ENCODE results near the gene PLPPR3.

DNA sequence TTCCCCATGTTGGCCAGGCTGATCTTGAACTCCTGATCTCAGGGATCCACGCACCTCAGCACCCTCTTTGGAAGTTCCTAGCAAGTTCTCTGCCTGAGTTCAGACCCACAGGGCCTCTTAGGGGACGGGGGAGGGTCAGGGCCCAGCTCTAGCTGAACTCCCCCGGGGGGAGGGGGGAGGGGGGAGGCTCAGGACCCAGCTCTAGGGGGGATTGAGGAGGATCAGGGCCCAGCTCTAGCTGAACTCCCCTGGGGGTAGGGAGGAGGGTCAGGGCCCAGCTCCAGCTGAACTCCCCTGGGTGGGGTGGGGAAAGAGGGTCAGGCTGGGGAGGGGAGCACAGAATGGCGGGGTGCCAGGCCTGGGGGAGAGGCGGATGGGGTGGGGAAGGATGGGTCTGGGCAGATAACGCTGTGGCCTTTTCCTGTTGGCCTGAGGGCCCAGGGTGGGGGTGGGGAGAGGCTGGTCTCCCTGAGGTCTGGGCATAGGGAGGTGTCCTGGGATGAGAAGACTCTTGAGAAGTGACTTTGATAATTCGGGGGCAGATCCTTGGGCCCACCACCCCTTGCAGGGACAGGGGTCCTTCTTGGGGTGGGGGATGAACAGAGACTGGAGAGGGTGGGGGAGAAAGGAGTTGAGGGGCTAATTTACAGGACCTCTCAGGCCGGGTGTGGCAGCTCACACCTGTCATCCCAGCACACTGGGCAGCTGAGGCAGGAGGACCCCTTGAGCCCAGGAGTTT is 30.0 kb downstream of the PLPPR3 start:
- TF ChIP-seq, protein P1, sequence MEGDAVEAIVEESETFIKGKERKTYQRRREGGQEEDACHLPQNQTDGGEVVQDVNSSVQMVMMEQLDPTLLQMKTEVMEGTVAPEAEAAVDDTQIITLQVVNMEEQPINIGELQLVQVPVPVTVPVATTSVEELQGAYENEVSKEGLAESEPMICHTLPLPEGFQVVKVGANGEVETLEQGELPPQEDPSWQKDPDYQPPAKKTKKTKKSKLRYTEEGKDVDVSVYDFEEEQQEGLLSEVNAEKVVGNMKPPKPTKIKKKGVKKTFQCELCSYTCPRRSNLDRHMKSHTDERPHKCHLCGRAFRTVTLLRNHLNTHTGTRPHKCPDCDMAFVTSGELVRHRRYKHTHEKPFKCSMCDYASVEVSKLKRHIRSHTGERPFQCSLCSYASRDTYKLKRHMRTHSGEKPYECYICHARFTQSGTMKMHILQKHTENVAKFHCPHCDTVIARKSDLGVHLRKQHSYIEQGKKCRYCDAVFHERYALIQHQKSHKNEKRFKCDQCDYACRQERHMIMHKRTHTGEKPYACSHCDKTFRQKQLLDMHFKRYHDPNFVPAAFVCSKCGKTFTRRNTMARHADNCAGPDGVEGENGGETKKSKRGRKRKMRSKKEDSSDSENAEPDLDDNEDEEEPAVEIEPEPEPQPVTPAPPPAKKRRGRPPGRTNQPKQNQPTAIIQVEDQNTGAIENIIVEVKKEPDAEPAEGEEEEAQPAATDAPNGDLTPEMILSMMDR (IDR thresholded peaks at IDR 0.05; ENCODE audit: insufficient read depth, low read length, poor library complexity, severe bottlenecking): no peak
- TF ChIP-seq EZH2phosphoT487 (conservative IDR thresholded peaks at IDR 0.05; ENCODE audit: low read length): no peak

Measured in SU-DHL-6 (cell line).